MG63 (cell line): ENCODE results near the gene DENND4A. TPM values are rescaled to one million over a fixed set of nuclear protein-coding genes. Genes with fewer than 3 reads are reported as not detected.
"Not testable (repeated sequence)": the region's sequence is repeated elsewhere in the genome, so short reads cannot be mapped to it uniquely, and the experiment has no call there.

ENCODE experiments used
- DNase-seq: peaks from one replicate; pipeline ENCODE4 v3.0.0-alpha.2; 2020
- H3K27me3 ChIP-seq: fragments of 250-450 bp; sonication (Bioruptor Pico); 2 replicates; pipeline ENCODE4 v1.5.1; 2020; ENCODE audit warnings: mild to moderate bottlenecking, moderate library complexity
- H3K36me3 ChIP-seq: fragments of 250-450 bp; sonication (Bioruptor Pico); 2 replicates; pipeline ENCODE4 v1.5.1; 2020; ENCODE audit warnings: mild to moderate bottlenecking, moderate library complexity
- H3K4me3 ChIP-seq: fragments of 250-450 bp; sonication (Bioruptor Pico); 2 replicates; pipeline ENCODE4 v1.5.1; 2020; ENCODE audit warnings: mild to moderate bottlenecking, moderate library complexity
- H3K9me3 ChIP-seq: fragments of 250-450 bp; sonication (Bioruptor Pico); 2 replicates; pipeline ENCODE4 v1.5.1; 2020; ENCODE audit warnings: mild to moderate bottlenecking, moderate library complexity
- total RNA-seq: library from RNA; depleted of rRNA; stranded (reverse); fragments of >200 nt; shearing (Covaris generic); gene quantifications from 2 replicates; pipeline ENCODE4 v1.2.3, GENCODE V29; 2014; ENCODE audit warnings: low replicate concordance

The DENND4A gene
- total RNA-seq, 1 experiment from 2014 or later: 10.8 TPM

DNA sequence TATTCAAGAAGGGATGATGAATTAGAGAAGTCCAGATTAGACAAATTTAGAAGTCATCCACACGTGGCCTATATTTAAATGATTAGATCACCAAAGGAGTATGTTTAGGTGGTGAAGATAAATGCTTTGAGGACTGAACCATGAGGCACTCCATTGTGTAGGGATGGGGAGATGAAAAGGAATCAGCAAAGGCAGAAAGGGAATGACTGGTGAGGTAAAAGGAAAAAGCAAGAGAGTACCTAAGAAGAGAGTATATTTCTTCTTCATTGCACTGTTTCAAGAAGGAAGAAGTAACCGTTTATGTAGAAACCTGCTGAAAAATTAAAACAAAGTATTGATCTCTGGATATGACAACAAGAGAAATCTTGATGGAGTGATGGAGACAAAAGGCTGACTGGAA is 40.7 kb downstream of the DENND4A start:
- Histone ChIP-seq H3K27me3 (no peaks in the 10 kb centered on the region), H3K4me3 (no peak overlapping the region), H3K36me3 (no peaks in the 10 kb centered on the region; the same call in 1 of the 2 replicates), H3K9me3 (no peaks in the 10 kb centered on the region)
- DNase-seq: no peak

DNA sequence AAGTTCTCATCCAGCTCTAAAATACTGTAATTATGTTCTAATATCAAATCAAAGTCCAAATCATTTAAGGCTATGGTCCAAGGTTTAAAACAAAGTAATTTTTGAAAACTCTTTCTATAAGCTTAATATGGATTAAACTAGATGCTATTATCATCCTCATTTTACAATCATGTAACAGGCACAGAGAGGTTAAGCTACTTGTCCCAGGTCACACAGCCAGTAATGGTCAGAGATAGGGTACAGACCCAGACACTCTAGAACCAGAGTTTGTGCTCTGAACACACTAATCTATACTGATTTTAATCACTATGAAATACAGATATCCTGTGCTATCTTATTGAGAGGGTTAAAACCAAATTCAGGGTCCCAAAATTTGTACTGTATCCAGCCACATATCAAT is 44.8 kb downstream of the DENND4A start:
- no peak for DNase-seq

DNA sequence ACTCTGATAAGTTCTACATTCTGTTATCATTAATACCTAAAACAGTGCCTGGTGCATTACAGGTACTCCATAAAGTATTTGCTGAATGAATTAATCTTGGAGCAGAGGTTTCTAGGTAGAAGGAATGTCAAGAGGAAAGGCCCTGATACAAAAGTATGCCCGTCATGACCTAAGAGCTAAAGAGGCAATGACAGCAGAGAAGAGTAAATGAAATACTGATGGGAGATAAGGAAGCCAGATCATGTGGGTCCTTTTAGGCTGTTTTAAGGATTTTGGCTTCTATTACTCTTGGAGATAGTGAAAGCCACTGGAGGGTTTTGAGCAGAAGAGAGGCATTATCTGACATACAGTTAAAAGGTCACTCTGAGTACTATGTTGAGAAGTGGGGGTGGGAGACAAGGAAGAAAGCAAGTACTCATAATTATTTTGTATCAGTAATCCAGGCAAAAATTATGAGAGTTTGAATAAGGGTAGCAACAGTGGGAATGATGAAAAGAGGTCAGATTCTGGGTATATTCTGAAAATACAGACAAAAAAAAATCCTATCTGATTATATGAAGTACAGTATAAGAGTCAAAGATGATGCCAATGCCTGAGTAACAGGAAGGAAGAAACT is 48.3 kb downstream of the DENND4A start:
- no peaks in the 10 kb centered on the region for H3K27me3 ChIP-seq
- H3K36me3 ChIP-seq: no peaks in the 10 kb centered on the region
- H3K9me3 ChIP-seq: no peaks in the 10 kb centered on the region
- DNase-seq: no peak
- no peak overlapping the region for H3K4me3 ChIP-seq

More for the DNA sequence above, 44.8 kb downstream of the DENND4A start:
- Histone ChIP-seq H3K9me3 (no peaks in the 10 kb centered on the region), H3K4me3 (no peak overlapping the region), H3K36me3 (no peaks in the 10 kb centered on the region), H3K27me3 (no peaks in the 10 kb centered on the region)

DNA sequence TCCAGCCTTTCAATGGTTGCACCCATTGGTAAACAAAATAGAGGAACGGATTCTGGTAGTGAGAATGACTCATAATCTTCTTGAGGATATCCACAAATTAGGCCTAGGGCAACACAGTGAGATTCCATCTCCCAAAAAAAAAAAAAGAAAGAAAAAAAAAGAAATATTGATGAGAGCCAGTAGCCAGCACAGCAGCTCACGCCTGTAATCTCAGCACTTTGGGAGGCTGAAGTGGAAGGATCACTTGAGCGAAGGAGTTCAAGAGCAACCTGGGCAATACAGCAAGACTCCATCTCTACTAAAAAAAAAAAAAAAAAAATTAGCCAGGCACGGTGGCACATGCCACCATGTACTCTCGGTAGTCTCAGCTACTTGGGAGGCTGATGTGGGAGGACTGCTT is 51.9 kb downstream of the DENND4A start:
- Histone ChIP-seq H3K4me3 (no peak overlapping the region), H3K36me3 (peaks cover 2% of the 10 kb centered on the region), H3K9me3 (no peaks in the 10 kb centered on the region), H3K27me3 (no peaks in the 10 kb centered on the region)
- no peak for DNase-seq

DNA sequence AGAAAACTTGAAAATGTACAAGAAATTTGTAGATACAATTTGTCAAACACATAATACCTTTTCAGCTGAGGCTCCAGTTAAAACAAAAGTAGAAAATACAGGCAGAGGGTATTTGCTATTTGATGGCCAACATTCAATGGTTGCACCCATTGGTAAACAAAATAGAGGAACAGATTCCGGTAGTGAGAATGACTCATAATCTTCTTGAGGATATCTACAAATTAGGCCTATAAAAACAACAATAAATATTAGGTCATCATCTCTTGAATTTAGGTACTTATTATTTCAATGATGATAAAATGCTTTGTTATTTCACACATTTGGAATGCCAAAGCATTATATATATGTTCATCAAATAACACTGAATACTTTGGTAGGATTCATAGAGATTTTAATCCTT is 53.4 kb downstream of the DENND4A start:
- H3K27me3 ChIP-seq: no peaks in the 10 kb centered on the region
- H3K4me3 ChIP-seq: no peak overlapping the region
- peaks cover 2% of the 10 kb centered on the region for H3K36me3 ChIP-seq
- DNase-seq: no peak
- H3K9me3 ChIP-seq: no peaks in the 10 kb centered on the region

DNA sequence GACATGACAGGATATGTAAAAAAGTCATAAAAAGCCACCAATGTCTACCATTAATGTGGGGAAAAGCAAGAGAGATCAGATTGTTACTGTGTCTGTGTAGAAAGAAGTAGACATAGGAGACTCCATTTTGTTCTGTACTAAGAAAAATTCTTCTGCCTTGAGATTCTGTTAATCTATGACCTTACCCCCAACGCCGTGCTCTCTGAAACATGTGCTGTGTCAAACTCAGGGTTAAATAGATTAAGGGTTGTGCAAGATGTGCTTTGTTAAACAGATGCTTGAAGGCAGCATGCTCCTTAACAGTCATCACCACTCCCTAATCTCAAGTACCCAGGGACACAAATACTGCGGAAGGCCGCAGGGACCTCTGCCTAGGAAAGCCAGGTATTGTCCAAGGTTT is 58.5 kb downstream of the DENND4A start:
- not testable (repeated sequence) for H3K9me3 ChIP-seq, H3K4me3 ChIP-seq, H3K36me3 ChIP-seq, H3K27me3 ChIP-seq, DNase-seq

DNA sequence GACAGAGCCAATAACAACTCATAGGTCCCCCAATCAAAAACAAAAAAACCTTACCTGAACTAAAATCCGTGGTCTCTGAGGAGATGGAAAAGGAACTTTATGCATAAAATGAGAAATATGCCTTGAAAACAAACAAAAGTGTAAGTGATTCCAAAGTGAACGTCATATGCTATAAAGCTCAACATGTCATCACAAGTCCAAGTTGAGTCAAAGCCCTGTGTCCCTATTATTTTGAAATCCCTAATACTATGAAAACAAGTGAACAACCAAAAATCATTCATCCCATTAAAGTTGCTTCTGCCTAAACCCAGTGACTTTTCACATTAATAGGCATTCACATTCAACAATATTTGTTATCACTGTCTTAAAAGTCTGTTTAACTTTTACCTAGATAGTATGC is 59.4 kb downstream of the DENND4A start:
- DNase-seq: no peak
- Histone ChIP-seq H3K27me3 (no peaks in the 10 kb centered on the region), H3K36me3 (peaks cover 4% of the 10 kb centered on the region), H3K4me3 (no peak overlapping the region), H3K9me3 (no peaks in the 10 kb centered on the region)

DNA sequence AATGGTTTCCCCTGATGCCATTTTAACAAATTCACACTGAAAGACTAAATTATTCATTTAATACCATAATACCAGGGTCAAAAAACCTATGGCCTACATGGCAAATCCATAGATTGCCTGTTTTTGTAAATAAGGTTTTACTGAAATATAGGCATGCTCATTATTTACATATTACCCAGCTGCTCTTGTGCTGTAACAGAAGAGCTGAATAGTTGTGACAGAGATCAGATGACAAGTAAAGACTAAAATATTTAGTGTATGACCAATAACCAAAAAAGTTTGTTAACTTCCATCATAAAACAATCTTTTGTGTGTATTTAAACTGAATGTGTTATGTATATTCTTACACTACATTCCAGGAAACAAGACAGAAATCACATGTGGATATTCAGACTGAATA is 60.2 kb downstream of the DENND4A start:
- Histone ChIP-seq H3K36me3 (peaks cover 2% of the 10 kb centered on the region; the same call in 1 of the 2 replicates), H3K9me3 (no peaks in the 10 kb centered on the region), H3K27me3 (no peaks in the 10 kb centered on the region), H3K4me3 (no peak overlapping the region)
- no peak for DNase-seq

DNA sequence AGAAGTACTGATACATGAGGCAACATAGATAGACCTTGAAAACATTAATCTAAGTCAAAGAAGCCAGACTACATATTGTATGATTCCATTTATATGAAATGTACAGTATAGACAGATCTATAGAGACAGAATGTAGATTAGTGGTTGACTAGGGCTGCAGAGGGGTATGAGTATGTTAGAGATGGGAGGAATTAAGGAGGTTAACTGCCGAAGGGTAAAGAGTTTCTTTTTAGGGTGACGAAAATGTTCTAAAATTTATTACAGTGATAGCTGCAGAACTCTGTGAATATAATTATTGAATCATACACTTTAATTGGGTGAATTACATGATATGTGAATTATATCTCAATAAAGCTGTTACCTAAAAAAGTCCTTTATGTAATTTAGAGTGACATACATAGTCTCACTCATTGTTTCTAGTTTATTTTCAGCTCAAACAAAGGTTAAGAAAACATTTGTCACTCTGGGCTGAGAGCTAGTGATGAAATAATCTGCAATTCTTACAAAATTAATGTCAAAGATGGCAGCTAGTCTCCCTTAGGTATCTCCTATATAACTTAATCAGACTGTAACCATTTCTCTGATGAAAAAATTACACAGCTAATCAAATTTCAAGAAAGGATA is 61.4 kb downstream of the DENND4A start:
- H3K27me3 ChIP-seq: no peaks in the 10 kb centered on the region
- no peaks in the 10 kb centered on the region for H3K9me3 ChIP-seq
- no peak for DNase-seq
- no peak overlapping the region for H3K4me3 ChIP-seq
- peaks cover 2% of the 10 kb centered on the region; the same call in 1 of the 2 replicates for H3K36me3 ChIP-seq

DNA sequence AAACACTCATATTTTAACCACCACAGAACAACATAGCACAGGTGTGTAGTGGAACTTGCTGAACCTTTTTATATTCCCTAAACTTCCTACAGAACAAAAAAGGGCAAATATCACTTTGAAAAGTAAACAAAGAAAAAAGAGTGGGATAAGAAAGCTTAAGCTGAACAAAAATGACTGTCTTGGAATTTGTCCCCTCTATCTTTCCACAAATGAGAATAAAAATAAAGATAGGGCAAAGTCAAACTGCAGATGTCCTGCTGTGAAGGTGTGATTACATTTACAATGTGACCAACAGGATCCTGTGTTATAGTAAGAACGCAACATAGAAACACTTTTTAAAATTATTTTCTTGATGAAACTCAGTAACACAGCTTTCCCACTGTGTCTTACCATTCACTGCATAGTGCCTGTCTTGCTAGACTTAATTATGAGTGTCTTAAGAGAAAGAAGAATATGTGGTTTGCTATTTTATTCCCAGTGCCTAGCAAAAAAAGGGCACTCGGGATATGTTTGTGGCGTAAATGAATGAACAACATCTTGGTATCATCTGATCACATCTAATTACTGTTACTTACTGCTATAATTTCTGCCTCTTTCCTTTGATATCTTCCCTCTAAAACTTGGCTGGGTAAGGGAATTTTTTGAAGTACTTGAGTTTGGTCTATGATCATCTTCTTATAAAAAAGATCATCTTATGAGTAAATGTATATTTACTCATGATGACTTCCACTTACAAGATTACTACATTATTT is 67.5 kb downstream of the DENND4A start:
- no peaks in the 10 kb centered on the region for H3K27me3 ChIP-seq
- no peak for DNase-seq
- no peaks in the 10 kb centered on the region; the same call in none of the 2 replicates for H3K36me3 ChIP-seq

DNA sequence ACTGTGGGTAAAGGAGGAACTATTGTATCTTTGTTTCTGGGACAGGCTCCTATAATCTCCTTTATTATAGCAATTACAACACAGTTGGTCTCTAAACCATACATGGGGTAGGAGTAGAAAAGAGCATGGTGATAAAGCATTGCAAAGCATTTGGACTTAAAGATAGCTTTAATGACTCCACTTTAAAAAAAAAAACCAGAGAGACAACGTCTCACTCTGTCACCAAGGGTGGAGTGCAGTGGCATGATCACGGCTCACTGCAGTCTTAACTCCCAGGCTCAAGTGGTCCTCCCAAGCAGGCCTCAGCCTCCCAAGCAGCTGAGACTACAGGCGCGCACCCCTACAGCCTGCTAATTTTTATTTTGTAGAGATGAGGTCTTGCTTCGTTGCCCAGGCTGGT is 68.2 kb downstream of the DENND4A start:
- no peak overlapping the region for H3K4me3 ChIP-seq
- no peaks in the 10 kb centered on the region for H3K27me3 ChIP-seq
- no peak for DNase-seq
- H3K9me3 ChIP-seq: no peaks in the 10 kb centered on the region; the same call in 1 of the 2 replicates
- no peaks in the 10 kb centered on the region; the same call in none of the 2 replicates for H3K36me3 ChIP-seq

More for the DNA sequence above, 67.5 kb downstream of the DENND4A start:
- Histone ChIP-seq H3K9me3 (no peaks in the 10 kb centered on the region; the same call in 1 of the 2 replicates), H3K4me3 (no peak overlapping the region)

DNA sequence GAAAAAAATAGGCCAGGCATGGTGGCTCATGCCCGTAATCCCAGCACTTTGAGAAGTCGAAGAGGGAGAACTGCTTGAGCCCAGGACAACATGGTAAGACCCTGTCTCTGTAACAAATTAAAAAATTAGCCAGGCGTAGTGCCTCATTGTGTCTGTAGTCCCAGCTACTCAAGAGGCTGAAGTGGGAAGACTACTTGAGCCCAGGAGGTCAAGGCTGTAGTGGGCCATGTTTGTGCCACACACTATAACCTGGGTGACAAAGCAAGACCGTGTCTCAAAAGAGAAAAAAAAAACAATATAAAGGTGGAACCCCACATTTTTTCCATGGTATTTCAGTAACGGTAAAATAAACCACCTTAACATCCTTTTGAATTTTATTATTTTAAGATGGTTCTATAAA is 69.9 kb downstream of the DENND4A start:
- Histone ChIP-seq H3K9me3 (no peaks in the 10 kb centered on the region; the same call in 1 of the 2 replicates), H3K27me3 (no peaks in the 10 kb centered on the region), H3K4me3 (no peak overlapping the region), H3K36me3 (peaks cover 4% of the 10 kb centered on the region; the same call in 1 of the 2 replicates)
- no peak for DNase-seq

DNA sequence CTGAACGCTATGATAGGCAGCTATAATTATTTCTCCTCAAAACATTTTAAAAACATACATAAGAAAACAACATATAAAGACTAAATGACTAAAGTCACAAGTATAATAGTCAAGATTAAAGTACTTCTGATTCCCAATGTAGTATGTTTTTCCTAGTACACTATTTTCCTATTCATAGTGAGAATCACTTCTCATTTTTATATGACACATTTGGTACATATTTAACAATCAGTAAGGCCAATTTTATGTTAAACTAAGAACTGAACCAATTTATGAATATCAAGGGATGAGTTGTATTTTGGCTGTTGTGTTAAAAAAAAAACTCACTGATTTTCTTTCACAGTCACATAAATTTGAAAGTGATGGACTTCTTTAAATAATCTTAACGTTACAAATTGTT is 79.7 kb downstream of the DENND4A start:
- Histone ChIP-seq H3K9me3 (no peaks in the 10 kb centered on the region), H3K27me3 (no peaks in the 10 kb centered on the region), H3K4me3 (no peak overlapping the region), H3K36me3 (peaks cover 5% of the 10 kb centered on the region)
- no peak for DNase-seq

DNA sequence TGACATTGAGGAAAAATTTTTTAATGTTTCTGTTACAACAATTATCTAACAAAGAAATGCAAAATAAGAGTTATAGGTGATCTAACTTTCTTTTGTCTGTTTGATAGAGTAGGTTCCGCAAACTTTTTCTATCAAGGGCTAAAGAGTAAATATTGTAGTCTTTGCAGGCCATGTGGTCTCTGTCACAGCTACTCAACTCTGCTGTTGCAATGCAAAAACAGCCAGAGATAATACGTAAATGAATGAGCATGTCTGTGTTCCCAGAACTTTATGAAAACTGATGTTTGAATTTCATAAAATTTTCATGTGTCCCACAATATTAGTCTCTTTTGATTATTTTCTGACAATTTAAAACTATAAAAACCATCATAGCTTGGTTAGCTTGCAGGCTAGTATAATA is 97.0 kb downstream of the DENND4A start:
- Histone ChIP-seq H3K27me3 (no peaks in the 10 kb centered on the region), H3K9me3 (no peaks in the 10 kb centered on the region), H3K4me3 (no peak overlapping the region), H3K36me3 (peaks cover 27% of the 10 kb centered on the region)
- no peak for DNase-seq

DNA sequence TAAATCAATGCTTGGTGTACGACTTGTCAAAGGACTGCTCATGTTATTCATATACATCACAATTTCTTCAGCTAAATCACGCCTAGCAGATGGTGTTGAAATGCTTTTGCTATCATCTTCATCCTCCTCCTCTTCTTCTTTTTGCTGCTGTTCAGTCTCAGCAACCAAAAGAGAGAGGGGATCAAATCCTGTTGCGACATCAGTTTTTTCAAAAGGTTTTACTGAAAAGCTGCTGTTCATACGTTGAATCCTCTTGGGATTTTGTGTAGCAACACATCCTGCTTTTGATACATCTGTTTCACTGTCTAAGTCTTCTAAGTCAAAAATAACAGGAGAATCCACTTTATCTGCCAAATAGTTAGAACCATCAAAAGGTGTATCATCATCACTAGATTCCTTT is 101.3 kb downstream of the DENND4A start:
- Histone ChIP-seq H3K4me3 (no peak overlapping the region), H3K27me3 (no peaks in the 10 kb centered on the region), H3K9me3 (no peaks in the 10 kb centered on the region), H3K36me3 (peaks cover 19% of the 10 kb centered on the region)
- no peak for DNase-seq

DNA sequence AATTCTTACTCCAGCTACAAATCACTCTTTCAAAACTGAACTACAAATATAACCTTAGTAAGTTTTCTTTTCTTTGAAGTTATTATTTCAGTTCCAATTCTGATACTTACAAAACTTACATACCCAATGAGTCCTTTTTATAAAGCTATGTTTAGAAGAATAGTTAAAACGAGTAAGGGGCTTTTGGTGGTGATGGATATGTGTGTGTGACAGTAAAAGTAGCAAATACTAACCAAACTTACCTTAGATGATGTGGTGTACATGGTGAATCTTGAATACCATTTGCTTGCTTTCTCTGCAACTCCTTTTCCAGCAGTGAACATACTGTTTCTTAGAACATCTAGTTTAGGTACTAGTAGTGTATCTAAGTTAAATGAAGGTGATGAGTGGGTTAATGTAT is 101.9 kb downstream of the DENND4A start:
- Histone ChIP-seq H3K27me3 (no peaks in the 10 kb centered on the region), H3K36me3 (peaks cover 19% of the 10 kb centered on the region), H3K9me3 (no peaks in the 10 kb centered on the region), H3K4me3 (no peak overlapping the region)
- no peak for DNase-seq

DNA sequence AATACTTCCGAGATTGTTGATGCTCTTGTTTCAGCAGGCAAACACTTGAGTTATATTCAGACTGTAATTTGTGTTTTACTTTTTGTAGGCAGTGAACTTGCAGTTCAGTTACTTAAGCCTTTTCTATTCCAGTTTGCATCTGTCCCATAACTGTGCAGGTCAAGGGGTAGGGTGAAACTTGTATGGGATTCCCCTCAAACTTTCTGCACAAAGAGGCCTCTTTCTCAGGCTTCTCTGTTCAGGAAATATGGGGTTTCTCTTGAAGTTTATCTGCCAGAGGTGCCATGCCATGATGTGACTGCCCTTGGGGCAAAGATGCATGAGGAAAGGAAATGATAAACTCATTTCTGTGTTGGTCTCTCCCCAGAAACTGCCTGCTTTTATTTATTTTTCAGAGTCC is 103.6 kb downstream of the DENND4A start:
- no peak for DNase-seq
- H3K36me3 ChIP-seq: peaks cover 19% of the 10 kb centered on the region
- H3K27me3 ChIP-seq: no peaks in the 10 kb centered on the region
- H3K4me3 ChIP-seq: no peak overlapping the region
- no peaks in the 10 kb centered on the region for H3K9me3 ChIP-seq
